Right cardiac atrium (tissue), 5 donors: ENCODE results near the gene MAG. TPM values are rescaled to one million over a fixed set of nuclear protein-coding genes. Genes with fewer than 3 reads are reported as not detected.

Source experiments
- ATAC-seq, 2 donors: fragments of 200-7000 bp; cut with Tn5 transposase; one replicate each; pipeline versions ENCODE4 v1.8.0 to v1.9.1; 2020; ENCODE audit warnings: moderate library complexity in 2 of 2, mild to moderate bottlenecking in 1 of 2
- DNase-seq, 3 donors: peaks; one replicate each; pipeline ENCODE4 v3.0.0-alpha.2; 2020
- H3K27ac ChIP-seq: one replicate; pipeline ENCODE4 v1.5.1; 2013; ENCODE audit warnings: mild to moderate bottlenecking, low read length, control low read depth, moderate library complexity
- H3K27me3 ChIP-seq: one replicate; pipeline ENCODE4 v1.6.1; 2013; ENCODE audit not compliant: control insufficient read depth, insufficient read depth
- H3K4me1 ChIP-seq: one replicate; pipeline ENCODE4 v1.6.1; 2013; ENCODE audit warnings: low read length; ENCODE audit not compliant: control insufficient read depth, insufficient read depth
- H3K4me3 ChIP-seq: one replicate; pipeline ENCODE4 v1.5.1; 2013; ENCODE audit warnings: low read length, control low read depth
- H3K9me3 ChIP-seq: one replicate; pipeline ENCODE4 v1.6.1; 2013; ENCODE audit warnings: low read length; ENCODE audit not compliant: control insufficient read depth
- WGBS: extraction: QIAGEN DNeasy Blood & Tissue Kit; methylation state at CpG from one replicate; pipeline ENCODE4 v1.1.7; 2013; 5-methylcytosine and 5-hydroxymethylcytosine counted together
- intact Hi-C, 4 donors: fragments of 100-400 bp; cut with DNase I; formaldehyde crosslinking; loops; one replicate each; pipeline versions ENCODE4 v1.11.0 to v1.14.0; 2022 to 2023
- polyA plus RNA-seq: library from polyadenylated mRNA; stranded (reverse); fragments of 200-250 nt; gene quantifications from one replicate; pipeline ENCODE4 v1.2.3, GENCODE V29; 2013
- total RNA-seq, 4 donors: library from RNA; stranded (reverse); fragmentation: NEBNext Ultra II Directional; extraction: Animal tissue kit (Norgen Biotek cat#: 25700); gene quantifications; one replicate each; pipeline ENCODE4 v1.2.1, GENCODE V29; 2021
- donor health status: healthy with polysubstance abuse.
- donor health status: DM: no; HTN: yes; CAD: no.
- donor health status: DM: no; HTN: no; CAD: no.
- donor health status: DM: no; HTN: yes; CAD: no; lungs with severe emphysema.
- donor health status: DM: yes; HTN: yes; CAD: no.

The MAG gene
- total and polyA plus RNA-seq, 5 donors, result 1.3 TPM; not detected in 4

DNA sequence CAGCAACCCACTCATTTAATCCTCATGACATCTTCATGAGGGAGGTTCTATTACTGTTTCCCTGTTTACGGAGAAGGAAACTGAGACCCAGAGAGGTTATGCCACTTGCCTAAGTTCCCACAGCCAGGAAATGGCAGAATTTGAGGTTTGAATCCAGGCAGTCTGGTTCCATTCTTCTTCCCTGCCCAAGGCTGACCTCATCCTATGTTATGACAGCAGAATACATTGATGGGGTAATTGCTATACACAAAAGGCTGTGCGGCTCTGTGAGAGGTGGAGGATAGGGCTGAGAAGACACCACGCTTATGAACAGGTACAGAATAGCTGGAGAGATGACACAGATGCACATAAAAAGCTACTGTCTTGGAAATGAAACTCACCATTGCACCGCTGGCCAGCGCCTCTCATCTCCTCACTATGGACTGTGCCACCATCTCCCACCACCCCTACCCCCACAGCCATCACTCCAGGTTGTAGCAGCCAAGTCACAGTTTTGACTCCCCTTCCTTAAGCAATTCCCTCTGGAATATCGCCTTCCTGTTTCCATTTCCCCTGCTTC lies 11.5 kb downstream of the MAG start:
- ATAC-seq (no peak), DNase-seq (peak in 1 of 3 donors; percentile 23)
- no peaks in the 10 kb centered on the region for H3K9me3 ChIP-seq
- H3K27me3 ChIP-seq, result no peaks in the 10 kb centered on the region
- H3K4me1 ChIP-seq, result no peaks in the 10 kb centered on the region
- H3K27ac ChIP-seq, result no peak overlapping the region
- 76% methylated on average over 6 of the region's 6 CpGs for WGBS
- intact Hi-C loops, result no loop called here
- H3K4me3 ChIP-seq, result no peak overlapping the region

DNA sequence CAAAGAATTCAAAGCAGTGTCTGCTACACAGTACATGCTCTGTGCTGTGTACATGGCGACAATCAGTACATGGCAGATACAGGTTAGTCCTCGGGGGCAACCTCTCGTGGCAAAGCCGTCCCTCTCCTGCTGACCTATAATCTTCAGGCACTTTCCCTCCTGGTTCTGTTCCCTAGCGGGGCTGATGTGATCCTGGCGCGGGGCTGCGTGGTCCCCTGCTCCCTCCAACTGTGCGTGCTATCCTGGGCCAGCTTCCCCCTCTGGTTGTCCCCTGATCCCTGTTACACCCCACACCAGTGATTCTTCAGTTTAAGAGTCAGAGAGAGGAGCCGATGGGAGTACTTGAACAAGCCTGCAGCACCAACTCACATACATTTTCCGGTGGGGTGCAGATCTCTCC lies 12.1 kb downstream of the MAG start:
- DNase-seq (peak in 1 of 3 donors; percentile 6), ATAC-seq (no peak)
- H3K27ac ChIP-seq, result no peak overlapping the region
- no peaks in the 10 kb centered on the region for H3K9me3 ChIP-seq
- 69% methylated on average over 11 of the region's 11 CpGs for WGBS
- H3K4me3 ChIP-seq, result no peak overlapping the region
- H3K4me1 ChIP-seq, result no peaks in the 10 kb centered on the region
- intact Hi-C loops, result no loop called here
- H3K27me3 ChIP-seq, result no peaks in the 10 kb centered on the region

DNA sequence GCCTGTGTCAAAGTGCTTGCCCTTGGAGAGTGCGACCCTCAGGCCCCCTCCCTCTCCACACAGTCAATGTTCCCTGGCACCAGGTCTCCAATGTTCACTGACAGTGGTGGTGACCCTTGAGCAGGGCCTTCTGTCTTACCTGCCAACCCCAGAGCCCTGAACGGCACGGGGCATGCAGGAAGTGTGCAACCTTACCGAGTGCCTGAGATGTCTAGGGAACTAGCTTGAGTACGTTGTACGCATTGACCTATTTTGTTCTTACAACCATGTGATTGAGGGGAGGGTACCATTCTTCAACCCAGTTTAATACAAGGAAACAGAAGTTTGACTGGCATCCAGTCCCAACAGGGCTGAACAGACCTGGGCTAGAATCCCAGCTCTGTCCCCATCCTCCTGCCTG lies 13.2 kb downstream of the MAG start:
- intact Hi-C loops, result no loop called here
- no peaks in the 10 kb centered on the region for H3K27me3 ChIP-seq
- ATAC-seq, result no peak

DNA sequence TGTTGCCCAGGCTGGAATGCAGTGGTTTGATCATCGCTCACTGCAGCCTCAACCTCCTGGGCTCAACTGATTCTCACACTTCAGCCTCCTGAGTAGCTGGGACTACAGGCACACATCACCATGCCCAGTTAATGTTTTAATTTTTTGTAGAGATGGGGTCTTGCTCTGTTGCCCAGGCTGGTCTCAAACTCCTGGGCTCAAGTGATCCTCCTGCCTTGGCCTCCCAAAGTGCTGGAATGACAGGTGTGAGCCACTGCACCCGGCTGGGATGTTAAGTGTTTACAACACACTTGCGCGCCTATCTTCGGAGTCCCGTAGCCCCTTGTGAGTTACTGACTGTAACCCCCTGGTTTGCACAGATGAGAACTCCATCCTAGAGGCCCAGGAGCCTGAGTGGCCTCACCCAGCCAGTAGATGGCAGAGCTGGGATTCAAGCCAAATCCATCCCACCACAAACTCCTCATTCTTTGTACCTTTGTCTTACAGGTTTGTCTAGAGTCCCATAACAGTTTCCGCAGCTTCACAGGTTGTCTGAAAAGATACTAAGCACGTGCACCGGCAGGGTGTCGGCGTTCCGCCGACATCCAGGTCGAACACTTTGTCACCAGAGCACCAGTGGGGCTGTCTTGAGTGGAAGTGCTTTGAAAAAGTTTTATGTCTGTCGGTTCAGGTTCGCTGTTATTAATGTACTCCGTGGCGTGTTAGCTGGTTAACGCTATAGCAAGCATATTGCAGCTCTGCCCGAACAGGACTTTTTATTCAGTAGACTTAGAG lies 14.7 kb downstream of the MAG start:
- Histone ChIP-seq H3K9me3 (no peaks in the 10 kb centered on the region), H3K27me3 (no peaks in the 10 kb centered on the region), H3K4me3 (no peak overlapping the region), H3K4me1 (no peaks in the 10 kb centered on the region), H3K27ac (no peak overlapping the region)
- WGBS, result 91% methylated on average over 20 of the region's 20 CpGs
- intact Hi-C loops, result no loop called here
- no peak for ATAC-seq
- DNase-seq, result peak in 1 of 3 donors; percentile 28

More for the DNA sequence above, 13.2 kb downstream of the MAG start:
- 85% methylated on average over 6 of the region's 6 CpGs for WGBS
- Histone ChIP-seq H3K4me1 (no peaks in the 10 kb centered on the region), H3K9me3 (no peaks in the 10 kb centered on the region), H3K27ac (no peak overlapping the region), H3K4me3 (no peak overlapping the region)
- peak in 1 of 3 donors; percentile 30 for DNase-seq

DNA sequence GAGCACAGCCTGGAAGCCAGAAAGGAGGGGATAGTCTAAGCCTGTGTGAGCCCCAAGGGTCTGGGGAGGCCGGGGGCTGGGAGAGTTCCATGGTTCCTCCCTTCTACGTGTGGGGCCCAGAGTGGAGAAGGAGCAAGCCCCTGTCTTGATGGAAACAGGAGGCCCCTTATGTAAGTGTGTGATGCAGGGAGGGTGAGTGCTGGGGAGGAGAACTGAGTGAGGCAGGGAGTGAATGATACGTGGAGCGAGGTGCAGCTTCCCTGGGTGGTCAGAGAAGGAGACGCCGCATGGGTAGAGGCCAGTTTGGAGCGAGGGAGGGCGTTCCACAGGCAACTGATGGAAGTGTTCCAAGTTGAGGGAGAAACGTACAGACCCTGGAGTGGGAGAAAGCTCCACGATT lies 16.0 kb downstream of the MAG start:
- Histone ChIP-seq H3K27me3 (no peaks in the 10 kb centered on the region), H3K4me1 (no peaks in the 10 kb centered on the region), H3K27ac (no peak overlapping the region), H3K9me3 (no peaks in the 10 kb centered on the region), H3K4me3 (no peak overlapping the region)
- DNase-seq (peak in 1 of 3 donors; percentile 28), ATAC-seq (no peak)
- intact Hi-C loops, result no loop called here
- 64% methylated on average over 10 of the region's 10 CpGs for WGBS

DNA sequence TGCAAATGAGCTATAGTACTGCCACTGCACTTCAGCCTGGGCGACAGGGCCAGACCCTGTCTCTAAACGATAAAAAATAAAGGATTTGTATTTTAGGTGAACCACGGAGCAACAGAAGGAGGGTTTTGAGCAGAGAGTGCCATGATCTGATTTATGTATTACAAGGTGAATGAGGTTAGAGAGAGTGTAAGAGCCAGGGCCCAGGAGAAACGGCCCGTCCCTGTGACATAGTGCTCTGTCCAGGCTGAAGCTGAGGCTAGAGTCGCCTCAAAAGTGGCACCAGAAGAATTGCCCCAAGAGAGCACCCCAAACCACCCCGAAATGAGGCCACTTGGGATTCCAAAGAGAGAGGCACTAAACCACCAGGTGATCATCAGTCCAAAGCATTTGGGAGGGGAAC lies 16.9 kb downstream of the MAG start:
- no peaks in the 10 kb centered on the region for H3K4me1 ChIP-seq
- H3K4me3 ChIP-seq, result no peak overlapping the region
- WGBS, result 85% methylated on average over 7 of the region's 7 CpGs
- intact Hi-C loops, result no loop called here
- DNase-seq (peak in 1 of 3 donors; percentile 11), ATAC-seq (no peak)
- H3K9me3 ChIP-seq, result no peaks in the 10 kb centered on the region
- no peak overlapping the region for H3K27ac ChIP-seq
- no peaks in the 10 kb centered on the region for H3K27me3 ChIP-seq

DNA sequence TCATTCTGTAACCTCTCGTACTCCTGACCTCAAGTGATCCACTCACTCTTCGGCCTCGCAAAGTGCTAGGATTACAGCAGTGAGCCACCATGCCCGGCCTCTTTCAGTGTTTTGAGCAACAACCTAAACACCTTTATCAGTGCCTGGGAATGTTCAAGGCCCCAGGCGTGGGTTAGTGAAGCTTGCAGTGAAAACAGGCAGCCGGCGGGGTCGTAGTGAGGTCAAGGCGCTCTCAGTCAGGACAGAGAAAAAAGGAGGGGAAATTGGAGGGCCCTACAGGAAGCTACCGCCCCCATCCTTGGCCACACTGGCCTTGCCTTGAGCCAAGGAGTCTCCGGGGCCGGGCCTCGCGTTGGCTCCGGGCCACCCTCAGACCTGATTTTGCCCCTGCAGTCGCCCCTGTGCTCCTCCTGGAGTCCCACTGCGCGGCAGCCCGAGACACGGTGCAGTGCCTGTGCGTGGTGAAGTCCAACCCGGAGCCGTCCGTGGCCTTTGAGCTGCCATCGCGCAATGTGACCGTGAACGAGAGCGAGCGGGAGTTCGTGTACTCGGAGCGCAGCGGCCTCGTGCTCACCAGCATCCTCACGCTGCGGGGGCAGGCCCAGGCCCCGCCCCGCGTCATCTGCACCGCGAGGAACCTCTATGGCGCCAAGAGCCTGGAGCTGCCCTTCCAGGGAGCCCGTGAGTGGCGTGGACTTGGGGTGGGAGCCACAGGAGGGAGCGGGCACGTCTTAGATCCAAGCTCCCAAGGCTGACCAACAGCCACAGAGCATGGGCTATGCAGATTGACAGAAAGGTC lies 17.7 kb downstream of the MAG start:
- 68% methylated on average over 47 of the region's 47 CpGs for WGBS

DNA sequence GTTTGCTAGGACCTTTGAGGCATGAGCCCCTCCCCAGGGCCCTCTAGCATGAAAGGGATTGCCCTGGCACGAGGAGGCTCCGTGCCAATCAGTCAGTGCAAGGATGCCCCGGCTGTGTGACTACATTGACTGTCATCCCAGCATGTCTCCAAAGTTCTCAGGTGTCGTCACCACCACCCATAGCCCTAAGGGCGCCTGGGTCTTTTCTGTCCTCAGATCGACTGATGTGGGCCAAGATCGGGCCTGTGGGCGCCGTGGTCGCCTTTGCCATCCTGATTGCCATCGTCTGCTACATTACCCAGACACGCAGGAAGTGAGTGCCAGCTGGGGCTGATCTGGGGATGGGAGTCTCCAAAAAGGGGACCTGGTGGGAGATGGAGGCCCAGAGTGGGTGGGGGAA lies 18.4 kb downstream of the MAG start:
- no peak for ATAC-seq
- intact Hi-C loops, result no loop called here
- H3K9me3 ChIP-seq, result no peaks in the 10 kb centered on the region
- no peak overlapping the region for H3K4me3 ChIP-seq
- DNase-seq, result peak in 1 of 3 donors; percentile 36
- no peak overlapping the region for H3K27ac ChIP-seq
- no peaks in the 10 kb centered on the region for H3K27me3 ChIP-seq
- 90% methylated on average over 12 of the region's 12 CpGs for WGBS
- no peaks in the 10 kb centered on the region for H3K4me1 ChIP-seq

More for the DNA sequence above, 17.7 kb downstream of the MAG start:
- ATAC-seq, result peak; percentile 42 to 62
- Histone ChIP-seq H3K4me1 (no peaks in the 10 kb centered on the region), H3K9me3 (no peaks in the 10 kb centered on the region), H3K4me3 (no peak overlapping the region), H3K27ac (no peak overlapping the region), H3K27me3 (no peaks in the 10 kb centered on the region)
- DNase-seq, result peak in 2 of 3 donors; percentile 64 to 76
- intact Hi-C loops, result no loop called here

DNA sequence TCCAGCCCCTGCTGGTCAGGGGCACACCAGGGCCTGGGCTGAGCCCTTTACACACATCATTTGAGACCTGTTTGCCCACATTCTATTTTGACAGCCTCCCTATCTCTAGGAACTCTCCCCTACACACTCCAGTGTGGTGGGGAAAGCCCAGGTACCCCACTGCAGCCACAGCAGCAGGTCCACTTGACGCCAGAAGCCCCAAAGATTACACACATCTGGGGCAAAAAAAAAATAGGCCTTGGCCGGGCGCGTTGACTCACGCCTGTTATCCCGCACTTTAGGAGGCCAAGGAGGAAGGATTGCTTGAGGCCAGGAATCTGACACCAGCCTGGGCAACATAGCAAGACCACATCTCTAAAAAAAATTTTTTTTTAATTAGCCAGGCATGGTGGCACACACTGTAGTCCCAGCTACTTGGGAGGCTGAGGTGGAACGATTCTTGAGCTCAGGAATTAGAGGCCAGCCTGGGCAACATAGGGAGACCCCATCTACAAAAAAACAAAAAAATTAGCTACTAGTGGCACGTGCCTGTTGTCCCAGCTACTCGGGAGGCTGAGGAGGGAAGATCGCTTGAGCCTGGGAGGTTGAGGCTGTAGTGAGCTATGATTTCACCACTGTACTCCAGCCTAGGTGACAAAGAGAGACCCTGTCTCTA lies 19.0 kb downstream of the MAG start:
- WGBS, result 94% methylated on average over 10 of the region's 10 CpGs
- DNase-seq, result peak in 1 of 3 donors; percentile 7
- ATAC-seq, result no peak
- Histone ChIP-seq H3K9me3 (no peaks in the 10 kb centered on the region), H3K27ac (no peak overlapping the region), H3K4me3 (no peak overlapping the region), H3K4me1 (no peaks in the 10 kb centered on the region), H3K27me3 (no peaks in the 10 kb centered on the region)
- intact Hi-C loops, result no loop called here

DNA sequence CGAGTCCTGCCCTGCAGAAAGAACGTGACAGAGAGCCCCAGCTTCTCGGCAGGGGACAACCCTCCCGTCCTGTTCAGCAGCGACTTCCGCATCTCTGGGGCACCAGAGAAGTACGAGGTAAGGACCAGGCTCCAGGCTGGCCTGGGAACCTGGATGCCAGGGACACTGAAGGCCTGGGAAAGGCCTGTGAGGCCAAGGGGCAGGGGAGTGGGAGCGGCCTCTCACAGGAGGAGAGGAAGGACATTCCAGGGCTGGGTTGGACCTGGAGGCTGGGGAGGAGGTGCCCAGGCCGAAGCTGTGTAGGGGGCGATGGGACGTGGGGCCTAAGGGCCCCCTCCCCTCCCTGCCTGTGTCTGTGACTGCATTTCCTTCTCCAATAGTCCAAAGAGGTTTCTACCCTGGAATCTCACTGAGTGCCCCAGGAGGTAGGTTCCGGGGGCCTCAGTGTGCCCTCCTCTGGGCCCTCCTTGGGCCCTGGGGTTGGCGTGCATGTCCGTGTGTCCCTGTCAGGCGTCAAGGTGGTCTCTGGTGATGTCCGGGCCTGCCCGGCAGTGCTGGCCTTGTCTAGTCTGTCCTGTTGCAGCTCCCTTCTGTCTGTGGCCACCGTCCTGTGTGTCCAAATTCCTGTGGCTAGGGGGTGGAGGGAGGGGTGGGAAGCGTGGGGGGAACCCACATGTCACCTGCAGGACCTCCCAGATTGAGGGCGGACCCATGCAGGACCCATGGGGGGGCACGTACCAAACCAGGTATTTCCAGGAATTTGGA lies 20.1 kb downstream of the MAG start:
- no peak overlapping the region for H3K27ac ChIP-seq
- H3K4me3 ChIP-seq, result no peak overlapping the region
- intact Hi-C loops, result no loop called here
- DNase-seq (peak in 1 of 3 donors; percentile 49), ATAC-seq (no peak)
- no peaks in the 10 kb centered on the region for H3K9me3 ChIP-seq
- WGBS, result 87% methylated on average over 21 of the region's 21 CpGs
- H3K27me3 ChIP-seq, result no peaks in the 10 kb centered on the region
- H3K4me1 ChIP-seq, result no peaks in the 10 kb centered on the region
